Transverse colon (tissue), 4 donors: ENCODE data around the gene COL4A1. TPM values are rescaled to one million over a fixed set of nuclear protein-coding genes. Genes with fewer than 3 reads are reported as not detected.

Experiments
- DNase-seq: peaks from one replicate; pipeline ENCODE4 v3.0.0-alpha.2; 2019
- H3K27ac ChIP-seq, 4 donors: fragments of 200-600 bp; sonication (generic); 2 replicates each; pipeline ENCODE4 v1.5.1; 2016 to 2018; ENCODE audit warnings: inconsistent platforms in 4 of 4
- H3K27me3 ChIP-seq: fragments of 200-600 bp; sonication (generic); 2 replicates; pipeline ENCODE4 v1.5.1; 2017; ENCODE audit warnings: inconsistent platforms
- H3K36me3 ChIP-seq, 4 donors: fragments of 200-600 bp; sonication (generic); 2 replicates each; pipeline ENCODE4 v1.5.1; 2017 to 2019; ENCODE audit warnings: inconsistent platforms in 4 of 4
- H3K4me1 ChIP-seq, 4 donors: fragments of 200-600 bp; sonication (generic); 2 replicates each; pipeline ENCODE4 v1.5.1; 2017 to 2020; ENCODE audit warnings: inconsistent platforms in 4 of 4
- H3K4me3 ChIP-seq, 4 donors: fragments of 200-600 bp; sonication (generic); 1 replicate in 1 of 4; 2 replicates in 3 of 4; pipeline versions ENCODE4 v1.5.1 to v1.6.1; 2017 to 2019; ENCODE audit warnings: inconsistent platforms in 4 of 4
- H3K9me3 ChIP-seq, 2 donors: fragments of 200-600 bp; sonication (generic); 2 replicates each; pipeline ENCODE4 v1.5.1; 2017 to 2019; ENCODE audit warnings: inconsistent platforms in 2 of 2
- CTCF ChIP-seq, 5 experiments: fragments of 200-600 bp in 3 of 5; fragments of 450-650 bp in 2 of 5; sonication (generic) in 3 of 5; IDR thresholded peaks; 1 replicate in 2 of 5; 2 replicates in 3 of 5; pipeline ENCODE4 v1.5.1; 2016 to 2017; ENCODE audit warnings: antibody characterized with exemption in 5 of 5, inconsistent platforms in 3 of 5, mild to moderate bottlenecking in 2 of 5, moderate library complexity in 1 of 5
- EP300 ChIP-seq: sonication (generic); formaldehyde crosslinking; IDR thresholded peaks from one replicate; pipeline ENCODE4 v1.6.1; 2017; ENCODE audit warnings: antibody characterized with exemption, low read depth
- POLR2A ChIP-seq: fragments of 450-650 bp; IDR thresholded peaks from one replicate; pipeline ENCODE4 v1.6.1; 2016; ENCODE audit warnings: antibody characterized with exemption, mild to moderate bottlenecking, moderate library complexity
- POLR2AphosphoS5 ChIP-seq, 3 donors: sonication (generic); formaldehyde crosslinking; IDR thresholded peaks; one replicate each; pipeline ENCODE4 v1.6.1; 2016; ENCODE audit warnings: antibody characterized with exemption in 3 of 3
- WGBS, 2 donors: methylation state at CpG; one replicate each; pipeline ENCODE4 v1.1.5; 2018; ENCODE audit warnings: low coverage in 1 of 2; 5-methylcytosine and 5-hydroxymethylcytosine counted together
- in situ Hi-C, 4 donors: fragments of 200-750 bp; cut with MboI; loops; one replicate each; pipeline versions ENCODE4 v1.15.0 to v1.15.1; 2017; ENCODE audit warnings: low sequenced_read_pairs in 3 of 4, low pct_ligation_motif_present in 1 of 4, low pct_unique_long_range_greater_than_20kb in 1 of 4
- intact Hi-C: fragments of 100-400 bp; cut with DNase I; formaldehyde crosslinking; loops from one replicate; pipeline ENCODE4 v1.15.1; 2023; ENCODE audit warnings: low total_unique reads
- total RNA-seq, 4 donors: library from RNA; depleted of rRNA; stranded (reverse); fragments of >200 nt; gene quantifications; one replicate each; pipeline ENCODE4 v1.1.0, GENCODE V29; 2016

The COL4A1 gene
- total RNA-seq, 4 donors from 2014 or later = 46.4 to 180 (median 99.2) TPM

- 89 to 91% methylated on average over 4 to 10 of the region's 10 CpGs for WGBS, 2 donors
- H3K9me3 ChIP-seq = no peaks in the 10 kb centered on the region
- H3K4me3 ChIP-seq = no peak overlapping the region
- no peak for DNase-seq
- in situ Hi-C loops = no loop called here
- H3K27ac ChIP-seq = no peak overlapping the region
- no peaks in the 10 kb centered on the region for H3K36me3 ChIP-seq
- intact Hi-C loops = loop anchor here (10.0 kb wide), 1 partner anchor 1169 kb away; no protein-coding TSS in a partner anchor
- H3K4me1 ChIP-seq = peaks cover 0 to 9% (median 0%) of the 10 kb centered on the region in 4 donors
- no peak for TF ChIP-seq EP300
- TF ChIP-seq POLR2AphosphoS5 (IDR thresholded peaks at IDR 0.05) = no peak
- no peak for TF ChIP-seq CTCF (IDR thresholded peaks at IDR 0.05)
- no peak for TF ChIP-seq POLR2A
- H3K27me3 ChIP-seq = no peaks in the 10 kb centered on the region
Observed at GRCh38 chr13:110133425-110134235, 173.3 kb downstream of the COL4A1 start.

GRCh38 chr13:110132225-110132982 is 174.6 kb downstream of the COL4A1 start:
- H3K36me3 ChIP-seq = no peaks in the 10 kb centered on the region
- TF ChIP-seq POLR2AphosphoS5 (IDR thresholded peaks at IDR 0.05) (no peak), CTCF (IDR thresholded peaks at IDR 0.05) (no peak), EP300 (no peak), POLR2A (no peak)
- H3K27ac ChIP-seq = no peak overlapping the region
- intact Hi-C loops (loop anchor here (10.0 kb wide), 1 partner anchor 1168 kb away; no protein-coding TSS in a partner anchor), in situ Hi-C loops (no loop called here)
- 26 to 59% methylated on average over 7 to 16 of the region's 16 CpGs for WGBS, 2 donors
- DNase-seq = no peak
- peaks cover 0 to 4% (median 0%) of the 10 kb centered on the region in 4 donors for H3K4me1 ChIP-seq
- no peak overlapping the region for H3K4me3 ChIP-seq
- no peaks in the 10 kb centered on the region for H3K27me3 ChIP-seq
- no peaks in the 10 kb centered on the region for H3K9me3 ChIP-seq

GRCh38 chr13:110131424-110131823 is 175.5 kb downstream of the COL4A1 start:
- no peak overlapping the region for H3K4me3 ChIP-seq
- H3K4me1 ChIP-seq = peaks cover 0 to 10% (median 2%) of the 10 kb centered on the region in 4 donors
- no peak overlapping the region for H3K27ac ChIP-seq
- no peaks in the 10 kb centered on the region for H3K9me3 ChIP-seq
- no peak for DNase-seq
- intact Hi-C loops (loop anchor here (10.0 kb wide), 1 partner anchor 1167 kb away; no protein-coding TSS in a partner anchor), in situ Hi-C loops (no loop called here)
- WGBS, 2 donors = 50 to 85% methylated on average over 1 to 11 of the region's 11 CpGs
- H3K27me3 ChIP-seq = no peaks in the 10 kb centered on the region
- no peak for TF ChIP-seq POLR2AphosphoS5 (IDR thresholded peaks at IDR 0.05)
- no peak for TF ChIP-seq CTCF (IDR thresholded peaks at IDR 0.05)
- TF ChIP-seq POLR2A = no peak
- TF ChIP-seq EP300 = no peak
- H3K36me3 ChIP-seq = no peaks in the 10 kb centered on the region

- Histone ChIP-seq H3K36me3 (no peaks in the 10 kb centered on the region), H3K27ac (no peak overlapping the region), H3K9me3 (no peaks in the 10 kb centered on the region), H3K27me3 (no peaks in the 10 kb centered on the region), H3K4me1 (peaks cover 0 to 16% (median 4%) of the 10 kb centered on the region in 4 donors), H3K4me3 (no peak overlapping the region)
- TF ChIP-seq CTCF (IDR thresholded peaks at IDR 0.05) (no peak), POLR2AphosphoS5 (IDR thresholded peaks at IDR 0.05) (no peak), POLR2A (no peak), EP300 (no peak)
- no peak for DNase-seq
- WGBS, 2 donors = 80 to 81% methylated on average over 1 to 3 of the region's 3 CpGs
- in situ Hi-C loops (no loop called here), intact Hi-C loops (loop anchor here (10.0 kb wide), 1 partner anchor 1166 kb away; no protein-coding TSS in a partner anchor)
Observed at GRCh38 chr13:110130431-110130830, 176.5 kb downstream of the COL4A1 start.
